H9 (cell line): ENCODE data around the gene DLG2. TPM values are rescaled to one million over a fixed set of nuclear protein-coding genes. Genes with fewer than 3 reads are reported as not detected.

Experiments used
- DNase-seq: peaks from one replicate; pipeline ENCODE4 v3.0.0-alpha.2; 2017
- H2AFZ ChIP-seq: one replicate; pipeline ENCODE4 v1.6.1; 2013; ENCODE audit warnings: mild to moderate bottlenecking, low read length, control low read depth, moderate library complexity
- H2AK5ac ChIP-seq: 2 replicates; pipeline ENCODE4 v1.6.1; 2013; ENCODE audit warnings: low read length, control low read depth, mixed read lengths; ENCODE audit not compliant: insufficient read length
- H2BK120ac ChIP-seq: one replicate; pipeline ENCODE4 v1.6.1; 2013; ENCODE audit warnings: low read depth, mild to moderate bottlenecking, low read length, control low read depth, inconsistent platforms; ENCODE audit not compliant: poor library complexity, severe bottlenecking
- H2BK12ac ChIP-seq: 2 replicates; pipeline ENCODE4 v1.6.1; 2013; ENCODE audit warnings: low read length, control low read depth, mixed read lengths, low read depth; ENCODE audit not compliant: insufficient read length
- H2BK15ac ChIP-seq: 2 replicates; pipeline ENCODE4 v1.6.1; 2013; ENCODE audit warnings: low read depth, low read length, control low read depth
- H2BK20ac ChIP-seq: one replicate; pipeline ENCODE4 v1.6.1; 2013; ENCODE audit warnings: low read depth, mild to moderate bottlenecking, low read length, control low read depth, inconsistent platforms; ENCODE audit not compliant: poor library complexity, severe bottlenecking
- H2BK5ac ChIP-seq: 2 replicates; pipeline ENCODE4 v1.6.1; 2013; ENCODE audit warnings: low read length, control low read depth, mixed read lengths; ENCODE audit not compliant: insufficient read length
- H3K14ac ChIP-seq: 2 replicates; pipeline ENCODE4 v1.6.1; 2013; ENCODE audit warnings: low read length, control low read depth; ENCODE audit not compliant: insufficient read depth
- H3K18ac ChIP-seq: 2 replicates; pipeline ENCODE4 v1.6.1; 2013; ENCODE audit warnings: low read depth, mild to moderate bottlenecking, mixed read lengths, low read length, control low read depth; ENCODE audit not compliant: insufficient read length
- H3K23ac ChIP-seq: 2 replicates; pipeline ENCODE4 v1.6.1; 2013; ENCODE audit warnings: low read length, control low read depth, mixed read lengths, low read depth; ENCODE audit not compliant: insufficient read length
- H3K23me2 ChIP-seq: 2 replicates; pipeline ENCODE4 v1.6.1; 2013; ENCODE audit warnings: low read depth, mild to moderate bottlenecking, mixed read lengths, low read length, control low read depth; ENCODE audit not compliant: insufficient read length, poor library complexity, severe bottlenecking
- H3K27ac ChIP-seq: 2 replicates; pipeline ENCODE4 v1.5.1; 2013; ENCODE audit warnings: low read length, control low read depth, mixed read lengths, low read depth; ENCODE audit not compliant: insufficient read length
- H3K27me3 ChIP-seq: 2 replicates; pipeline ENCODE4 v1.6.1; 2013; ENCODE audit warnings: low read length, control low read depth, inconsistent platforms; ENCODE audit not compliant: insufficient read depth
- H3K4ac ChIP-seq: 2 replicates; pipeline ENCODE4 v1.6.1; 2013; ENCODE audit warnings: low read depth, mild to moderate bottlenecking, control low read depth, inconsistent platforms, low read length, moderate library complexity
- H3K4me1 ChIP-seq: 2 replicates; pipeline ENCODE4 v1.6.1; 2013; ENCODE audit warnings: low read length, control low read depth, inconsistent platforms; ENCODE audit not compliant: insufficient read depth
- H3K4me2 ChIP-seq: 2 replicates; pipeline ENCODE4 v1.6.1; 2013; ENCODE audit warnings: low read length, control low read depth, mixed read lengths; ENCODE audit not compliant: insufficient read length, insufficient read depth
- H3K56ac ChIP-seq: 2 replicates; pipeline ENCODE4 v1.6.1; 2013; ENCODE audit warnings: low read depth, mild to moderate bottlenecking, mixed read lengths, low read length, control low read depth; ENCODE audit not compliant: insufficient read length
- H3K79me1 ChIP-seq: 2 replicates; pipeline ENCODE4 v1.6.1; 2013; ENCODE audit warnings: low read depth, mild to moderate bottlenecking, moderate library complexity, low read length, control low read depth, inconsistent platforms; ENCODE audit not compliant: insufficient read depth, poor library complexity, severe bottlenecking
- H3K79me2 ChIP-seq: 2 replicates; pipeline ENCODE4 v1.6.1; 2013; ENCODE audit warnings: low read length, control low read depth, inconsistent platforms; ENCODE audit not compliant: insufficient read depth
- H3K9ac ChIP-seq: 2 replicates; pipeline ENCODE4 v1.6.1; 2013; ENCODE audit warnings: low read length, control low read depth, mixed read lengths; ENCODE audit not compliant: insufficient read length; ENCODE audit errors: extremely low read depth
- H3K9me3 ChIP-seq: one replicate; pipeline ENCODE4 v1.6.1; 2013; ENCODE audit warnings: low read depth, low read length, inconsistent platforms; ENCODE audit not compliant: control insufficient read depth
- H3T11ph ChIP-seq: one replicate; pipeline ENCODE4 v1.6.1; 2013; ENCODE audit warnings: mild to moderate bottlenecking, low read length, control low read depth, inconsistent platforms
- H4K20me1 ChIP-seq: one replicate; pipeline ENCODE4 v1.6.1; 2013; ENCODE audit not compliant: control insufficient read depth, insufficient read length, insufficient read depth
- H4K5ac ChIP-seq: 2 replicates; pipeline ENCODE4 v1.6.1; 2013; ENCODE audit warnings: low read depth, mild to moderate bottlenecking, mixed read lengths, low read length, control low read depth; ENCODE audit not compliant: insufficient read length
- H4K8ac ChIP-seq: replicated peaks from 2 replicates; pipeline ENCODE4 v1.6.1; 2013; ENCODE audit warnings: low read length, control low read depth, mixed read lengths, low read depth; ENCODE audit not compliant: insufficient read length
- H4K91ac ChIP-seq: 2 replicates; pipeline ENCODE4 v1.6.1; 2013; ENCODE audit warnings: low read depth, mild to moderate bottlenecking, moderate library complexity, mixed read lengths, low read length, control low read depth; ENCODE audit not compliant: insufficient read length
- H3K27ac Mint-ChIP-seq, 3 experiments: 2 replicates in 2 of 3; 3 replicates in 1 of 3; pipeline ENCODE4 v1.8.0; 2020 to 2021; ENCODE audit warnings: mixed read lengths in 3 of 3, mild to moderate bottlenecking in 1 of 3, moderate library complexity in 1 of 3
- H3K27me3 Mint-ChIP-seq: 2 replicates; pipeline ENCODE4 v1.8.0; 2021; ENCODE audit warnings: low read depth, mild to moderate bottlenecking, moderate library complexity, mixed read lengths
- H3K36me3 Mint-ChIP-seq, 3 experiments: 2 replicates in 2 of 3; 3 replicates in 1 of 3; pipeline ENCODE4 v1.8.0; 2020 to 2021; ENCODE audit warnings: low read depth in 3 of 3, mixed read lengths in 3 of 3; ENCODE audit not compliant: insufficient read depth in 1 of 3
- H3K4me1 Mint-ChIP-seq, 2 experiments: 2 replicates each; pipeline ENCODE4 v1.8.0; 2020; ENCODE audit warnings: mixed read lengths in 2 of 2
- H3K4me3 Mint-ChIP-seq, 2 experiments: 2 replicates in 1 of 2; 3 replicates in 1 of 2; pipeline ENCODE4 v1.8.0; 2020 to 2021; ENCODE audit warnings: mild to moderate bottlenecking in 2 of 2, mixed read lengths in 2 of 2, moderate library complexity in 1 of 2
- H3K9me3 Mint-ChIP-seq, 2 experiments: 2 replicates in 1 of 2; 3 replicates in 1 of 2; pipeline ENCODE4 v1.8.0; 2020; ENCODE audit warnings: mild to moderate bottlenecking in 2 of 2, mixed read lengths in 2 of 2, moderate library complexity in 1 of 2
- total RNA-seq: library from RNA; stranded (reverse); gene quantifications from 2 replicates; pipeline ENCODE4 v1.2.1, GENCODE V29; 2021
- TF ChIP-seq, protein P1 (sequence below): fragments of 200-600 bp; sonication (generic); conservative IDR thresholded peaks from 3 replicates; pipeline ENCODE4 v1.8.0; 2021; ENCODE audit warnings: antibody characterized with exemption, mild to moderate bottlenecking

Gene DLG2
- total RNA-seq, 1 experiment from 2014 or later = 8.0 TPM

DNA sequence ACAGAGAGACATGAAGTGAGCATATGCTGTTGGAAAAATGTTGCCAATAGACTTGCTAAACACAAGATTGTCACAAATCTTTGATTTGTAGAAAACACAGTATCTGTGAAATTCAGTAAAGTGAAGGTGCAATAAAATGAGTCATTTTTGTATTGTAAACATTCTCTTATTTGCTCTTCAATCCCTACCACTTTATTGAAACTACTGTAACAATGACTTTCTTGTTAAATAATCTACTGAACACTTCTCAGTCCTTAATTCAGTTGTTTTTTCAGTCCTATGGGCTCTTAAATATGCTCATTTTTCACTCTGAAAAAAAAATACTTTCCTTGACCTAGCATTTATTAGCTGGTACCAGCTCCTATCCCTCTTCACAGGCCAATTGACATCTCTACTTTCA is 531.9 kb downstream of the DLG2 start:
- H3K36me3 Mint-ChIP-seq = peaks cover 0 to 11% (median 1%) of the 10 kb centered on the region in 3 experiments; a peak in 6 of 7 replicates
- H3K27me3 Mint-ChIP-seq = no peaks in the 10 kb centered on the region
- DNase-seq = no peak
- peaks cover 3 to 5% of the 10 kb centered on the region in 2 experiments; a peak in 3 of 5 replicates for H3K9me3 Mint-ChIP-seq
- no peak overlapping the region for H3K4me2 ChIP-seq
- H2AFZ ChIP-seq = no peak overlapping the region
- H2BK15ac ChIP-seq = no peak overlapping the region
- no peak overlapping the region for H3K23ac ChIP-seq
- H3K18ac ChIP-seq = no peak overlapping the region
- H3K27me3 ChIP-seq = no peaks in the 10 kb centered on the region
- no peak overlapping the region for H2BK12ac ChIP-seq
- H2BK120ac ChIP-seq = no peak overlapping the region
- H3K79me1 ChIP-seq = no peaks in the 10 kb centered on the region
- H3K4ac ChIP-seq = no peak overlapping the region
- no peak overlapping the region for H3K56ac ChIP-seq
- no peak overlapping the region for H2BK20ac ChIP-seq
- H3K23me2 ChIP-seq = no peaks in the 10 kb centered on the region
- H3K4me3 Mint-ChIP-seq = no peak overlapping the region
- H3K4me1 ChIP-seq = peaks cover 2% of the 10 kb centered on the region; the same call in 1 of the 2 replicates
- H3K27ac Mint-ChIP-seq = no peak overlapping the region
- no peak overlapping the region for H3K27ac ChIP-seq
- no peak overlapping the region for H2AK5ac ChIP-seq
- TF ChIP-seq, protein P1, sequence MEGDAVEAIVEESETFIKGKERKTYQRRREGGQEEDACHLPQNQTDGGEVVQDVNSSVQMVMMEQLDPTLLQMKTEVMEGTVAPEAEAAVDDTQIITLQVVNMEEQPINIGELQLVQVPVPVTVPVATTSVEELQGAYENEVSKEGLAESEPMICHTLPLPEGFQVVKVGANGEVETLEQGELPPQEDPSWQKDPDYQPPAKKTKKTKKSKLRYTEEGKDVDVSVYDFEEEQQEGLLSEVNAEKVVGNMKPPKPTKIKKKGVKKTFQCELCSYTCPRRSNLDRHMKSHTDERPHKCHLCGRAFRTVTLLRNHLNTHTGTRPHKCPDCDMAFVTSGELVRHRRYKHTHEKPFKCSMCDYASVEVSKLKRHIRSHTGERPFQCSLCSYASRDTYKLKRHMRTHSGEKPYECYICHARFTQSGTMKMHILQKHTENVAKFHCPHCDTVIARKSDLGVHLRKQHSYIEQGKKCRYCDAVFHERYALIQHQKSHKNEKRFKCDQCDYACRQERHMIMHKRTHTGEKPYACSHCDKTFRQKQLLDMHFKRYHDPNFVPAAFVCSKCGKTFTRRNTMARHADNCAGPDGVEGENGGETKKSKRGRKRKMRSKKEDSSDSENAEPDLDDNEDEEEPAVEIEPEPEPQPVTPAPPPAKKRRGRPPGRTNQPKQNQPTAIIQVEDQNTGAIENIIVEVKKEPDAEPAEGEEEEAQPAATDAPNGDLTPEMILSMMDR = no peak
- H2BK5ac ChIP-seq = no peak overlapping the region
- H3K14ac ChIP-seq = no peak overlapping the region
- H4K8ac ChIP-seq = no peak overlapping the region
- no peak overlapping the region for H3K9ac ChIP-seq
- H3K79me2 ChIP-seq = no peaks in the 10 kb centered on the region
- no peak overlapping the region for H4K5ac ChIP-seq
- H3T11ph ChIP-seq = no peak overlapping the region
- no peaks in the 10 kb centered on the region for H3K9me3 ChIP-seq
- H4K20me1 ChIP-seq = no peaks in the 10 kb centered on the region
- H3K4me1 Mint-ChIP-seq = peaks cover 5 to 6% of the 10 kb centered on the region in 2 experiments; a peak in 1 of 4 replicates
- no peak overlapping the region for H4K91ac ChIP-seq
